ENCODE results near the gene MCUB.

The MCUB gene

GRCh38 chr4:109728385-109728784, 168.3 kb downstream of the MCUB start:
- DNase-seq (ENCODE audit: low read depth in 2 of 3, low spot score in 1 of 3) = no peak

GRCh38 chr4:109729117-109729717, 169.2 kb downstream of the MCUB start:
- DNase-seq (ENCODE audit: low read depth in 2 of 3, low spot score in 1 of 3) = peak in 1 of 3 donors; percentile 3

GRCh38 chr4:109729718-109730618, 169.9 kb downstream of the MCUB start, which contains the start of gene PLA2G12A:
Gene PLA2G12A, minus strand, starts transcription at chr4:109730070. Its CDS starts 261 bp downstream, at chr4:109729809.
- peak; percentile 46 to 58 (median 56) for DNase-seq (ENCODE audit: low read depth in 2 of 3, low spot score in 1 of 3)

GRCh38 chr4:109730619-109731545, 170.8 kb downstream of the MCUB start:
- no peak for DNase-seq (ENCODE audit: low read depth in 2 of 3, low spot score in 1 of 3)

GRCh38 chr4:109733728-109734127, 173.7 kb downstream of the MCUB start:
- DNase-seq (ENCODE audit: low read depth in 2 of 3, low spot score in 1 of 3) = no peak

GRCh38 chr4:109735566-109736365, 175.7 kb downstream of the MCUB start:
- no peak for DNase-seq (ENCODE audit: low read depth in 2 of 3, low spot score in 1 of 3)
